Testis (tissue), 2 donors: ENCODE measurements around the gene DDX18.

Experiments used
- POLR2A ChIP-seq: fragments of 450-650 bp; IDR thresholded peaks from one replicate; pipeline ENCODE4 v1.6.1; 2017; ENCODE audit warnings: antibody characterized with exemption, mild to moderate bottlenecking, moderate library complexity
- TF ChIP-seq, protein P1 (sequence below), 3 experiments: fragments of 450-650 bp in 2 of 3; fragments of 200-600 bp in 1 of 3; sonication (generic) in 1 of 3; IDR thresholded peaks; one replicate each; pipeline ENCODE4 v1.5.1; 2016 to 2019; ENCODE audit warnings: antibody characterized with exemption in 3 of 3, mild to moderate bottlenecking in 2 of 3, moderate library complexity in 1 of 3

GRCh38 chr2:117801826-117802225 is 12.7 kb upstream of the DDX18 start:
- TF ChIP-seq, protein P1, sequence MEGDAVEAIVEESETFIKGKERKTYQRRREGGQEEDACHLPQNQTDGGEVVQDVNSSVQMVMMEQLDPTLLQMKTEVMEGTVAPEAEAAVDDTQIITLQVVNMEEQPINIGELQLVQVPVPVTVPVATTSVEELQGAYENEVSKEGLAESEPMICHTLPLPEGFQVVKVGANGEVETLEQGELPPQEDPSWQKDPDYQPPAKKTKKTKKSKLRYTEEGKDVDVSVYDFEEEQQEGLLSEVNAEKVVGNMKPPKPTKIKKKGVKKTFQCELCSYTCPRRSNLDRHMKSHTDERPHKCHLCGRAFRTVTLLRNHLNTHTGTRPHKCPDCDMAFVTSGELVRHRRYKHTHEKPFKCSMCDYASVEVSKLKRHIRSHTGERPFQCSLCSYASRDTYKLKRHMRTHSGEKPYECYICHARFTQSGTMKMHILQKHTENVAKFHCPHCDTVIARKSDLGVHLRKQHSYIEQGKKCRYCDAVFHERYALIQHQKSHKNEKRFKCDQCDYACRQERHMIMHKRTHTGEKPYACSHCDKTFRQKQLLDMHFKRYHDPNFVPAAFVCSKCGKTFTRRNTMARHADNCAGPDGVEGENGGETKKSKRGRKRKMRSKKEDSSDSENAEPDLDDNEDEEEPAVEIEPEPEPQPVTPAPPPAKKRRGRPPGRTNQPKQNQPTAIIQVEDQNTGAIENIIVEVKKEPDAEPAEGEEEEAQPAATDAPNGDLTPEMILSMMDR (IDR thresholded peaks at IDR 0.05) = no peak
- TF ChIP-seq POLR2A = no peak
